Suppressor macrophage treated with lipopolysaccharide for 1 hour (primary cell): Measurements from ENCODE around the gene ASPHD2.

ENCODE experiments used
- DNase-seq, 3 donors: peaks; one replicate each; pipeline ENCODE4 v3.0.0-alpha.2; 2020 to 2022

The ASPHD2 gene

DNA sequence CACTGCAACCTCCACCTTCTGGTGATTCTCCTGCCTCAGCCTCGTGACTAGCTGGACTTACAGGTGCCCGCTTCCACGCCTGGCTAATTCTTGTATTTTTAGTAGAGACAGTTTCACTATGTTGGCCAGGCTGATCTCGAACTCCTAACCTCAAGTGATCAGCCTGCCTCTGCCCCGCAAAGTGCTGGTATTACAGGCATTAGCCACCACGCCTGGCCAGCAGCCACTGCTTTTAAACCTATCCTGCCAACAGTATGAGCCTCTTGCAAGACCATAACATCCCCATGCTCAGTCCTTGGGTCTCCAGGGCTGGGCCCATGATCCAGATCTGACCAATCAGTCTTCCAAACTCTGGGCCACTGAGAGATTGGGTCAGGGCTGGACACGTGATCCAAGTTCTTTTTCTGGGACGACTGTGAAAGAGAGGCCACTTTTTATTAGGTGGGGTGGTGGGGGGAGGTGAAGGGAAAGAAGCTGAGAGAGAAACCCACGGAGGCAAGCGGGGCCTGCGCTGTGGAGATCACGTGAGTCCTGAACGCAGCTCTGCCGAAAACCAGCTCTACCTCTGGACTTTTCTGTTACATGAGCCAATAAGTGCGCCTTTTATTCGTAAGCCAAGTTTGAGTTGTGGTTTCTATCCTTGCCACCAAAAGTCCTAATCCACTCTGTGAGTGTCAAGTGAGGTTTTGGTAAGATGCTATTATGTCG, 17.9 kb downstream of the ASPHD2 start:
- no peak for DNase-seq

DNA sequence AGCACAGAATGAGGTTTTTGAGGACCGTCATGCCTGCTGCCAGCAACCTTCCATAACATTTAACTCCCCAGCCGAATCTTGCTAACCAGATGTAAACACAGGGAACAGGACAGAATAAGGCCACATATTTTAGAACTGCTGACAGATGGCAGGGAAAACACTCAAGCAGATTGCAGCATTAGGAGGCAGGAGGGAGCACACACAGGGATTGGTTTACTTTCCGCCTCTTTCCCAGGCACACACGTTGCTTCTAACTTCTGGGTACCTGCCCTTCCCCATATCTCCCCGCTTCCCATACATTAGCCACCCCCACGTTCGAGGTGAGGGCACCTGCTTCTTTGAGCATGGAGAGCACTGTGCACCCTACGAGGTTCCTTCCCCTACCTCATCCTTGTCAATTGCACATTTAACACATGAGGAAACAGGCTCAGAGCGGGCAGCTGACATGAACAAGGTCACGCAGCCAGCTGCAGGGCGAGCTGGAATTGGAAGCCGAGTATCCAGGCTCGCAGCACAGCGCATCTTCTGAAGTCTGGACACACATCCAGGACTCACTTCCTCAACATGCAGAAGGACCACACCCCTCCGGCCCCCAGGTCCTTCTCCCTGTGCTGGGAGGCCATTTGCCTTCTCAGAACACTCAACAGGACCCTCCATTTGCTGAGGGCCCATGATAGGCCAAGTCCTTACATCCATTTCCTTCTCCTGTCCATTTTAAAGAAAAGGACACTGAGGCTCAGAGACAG, 18.7 kb downstream of the ASPHD2 start:
- DNase-seq: no peak

DNA sequence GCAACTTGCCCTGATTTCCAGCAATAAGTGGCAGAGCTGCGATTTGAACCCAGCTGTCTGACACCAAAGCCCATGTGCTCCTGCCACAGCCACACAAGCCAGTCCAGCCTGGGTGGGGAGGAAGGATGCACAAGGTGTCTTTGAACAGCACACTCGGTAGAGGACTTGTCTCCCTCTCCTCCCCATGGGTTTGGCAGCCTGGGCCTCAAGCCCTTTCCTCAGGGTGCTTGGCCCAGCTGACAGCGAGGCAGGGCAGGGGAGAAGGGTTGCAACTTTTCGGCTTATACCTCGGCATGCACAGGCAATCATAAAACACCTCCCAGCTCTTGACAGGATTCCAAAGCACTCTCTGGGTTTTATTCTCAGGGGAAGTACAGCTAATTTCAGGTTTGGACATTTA, 19.3 kb downstream of the ASPHD2 start:
- DNase-seq: no peak

DNA sequence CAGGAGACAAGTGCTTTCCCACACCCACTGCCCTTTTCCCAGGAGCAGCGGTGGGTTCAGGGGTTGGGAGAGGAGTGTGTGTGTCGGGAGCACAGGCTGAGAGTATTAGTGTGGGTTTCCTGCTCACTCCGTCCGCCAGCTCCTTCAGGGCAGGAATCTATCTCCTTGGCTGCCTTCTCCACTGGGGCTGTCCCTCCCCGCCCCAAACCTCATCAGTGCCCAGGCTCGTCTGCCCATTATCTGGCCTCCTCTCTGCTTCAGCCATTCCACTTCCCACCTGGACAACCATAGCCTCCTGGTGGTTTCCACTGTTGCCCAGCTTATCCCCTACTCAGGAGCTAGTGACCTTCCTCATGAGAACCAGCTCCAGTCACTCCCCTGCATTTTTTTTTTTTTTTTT, 19.9 kb downstream of the ASPHD2 start:
- DNase-seq: no peak

DNA sequence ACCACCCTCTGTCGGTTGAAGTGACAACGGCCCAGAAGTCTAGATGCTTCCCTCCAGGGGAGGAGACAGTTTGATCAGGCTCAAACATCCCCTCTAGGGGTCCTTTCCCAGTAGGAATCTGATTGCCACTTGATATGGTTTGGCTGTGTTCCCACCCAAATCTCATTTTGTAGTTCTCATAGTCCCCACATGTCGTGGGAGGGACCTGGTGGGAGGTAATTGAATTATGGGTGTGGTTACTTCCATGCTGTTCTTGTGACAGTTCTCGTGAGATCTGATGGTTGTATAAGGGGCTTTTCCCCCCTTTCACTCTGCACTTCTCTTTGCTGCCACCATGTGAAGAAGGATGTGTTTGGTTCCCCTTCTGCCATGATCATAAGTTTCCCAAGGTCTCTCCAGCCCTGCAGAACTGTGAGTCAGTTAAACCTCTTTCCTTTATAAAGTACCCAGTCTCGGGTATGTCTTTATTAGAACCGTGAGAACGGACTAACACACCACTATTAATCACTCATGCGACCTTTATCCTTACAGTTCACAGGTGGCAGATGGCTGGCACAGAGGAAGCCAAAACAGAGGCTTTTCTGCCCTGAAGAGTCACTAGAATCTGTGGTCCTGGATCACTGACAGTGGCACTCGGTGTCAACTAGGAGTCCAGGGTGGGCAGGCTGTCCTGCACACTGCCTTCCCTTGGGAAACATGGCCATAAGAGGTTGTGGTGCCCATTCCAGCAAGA, 21.6 kb downstream of the ASPHD2 start:
- no peak for DNase-seq

DNA sequence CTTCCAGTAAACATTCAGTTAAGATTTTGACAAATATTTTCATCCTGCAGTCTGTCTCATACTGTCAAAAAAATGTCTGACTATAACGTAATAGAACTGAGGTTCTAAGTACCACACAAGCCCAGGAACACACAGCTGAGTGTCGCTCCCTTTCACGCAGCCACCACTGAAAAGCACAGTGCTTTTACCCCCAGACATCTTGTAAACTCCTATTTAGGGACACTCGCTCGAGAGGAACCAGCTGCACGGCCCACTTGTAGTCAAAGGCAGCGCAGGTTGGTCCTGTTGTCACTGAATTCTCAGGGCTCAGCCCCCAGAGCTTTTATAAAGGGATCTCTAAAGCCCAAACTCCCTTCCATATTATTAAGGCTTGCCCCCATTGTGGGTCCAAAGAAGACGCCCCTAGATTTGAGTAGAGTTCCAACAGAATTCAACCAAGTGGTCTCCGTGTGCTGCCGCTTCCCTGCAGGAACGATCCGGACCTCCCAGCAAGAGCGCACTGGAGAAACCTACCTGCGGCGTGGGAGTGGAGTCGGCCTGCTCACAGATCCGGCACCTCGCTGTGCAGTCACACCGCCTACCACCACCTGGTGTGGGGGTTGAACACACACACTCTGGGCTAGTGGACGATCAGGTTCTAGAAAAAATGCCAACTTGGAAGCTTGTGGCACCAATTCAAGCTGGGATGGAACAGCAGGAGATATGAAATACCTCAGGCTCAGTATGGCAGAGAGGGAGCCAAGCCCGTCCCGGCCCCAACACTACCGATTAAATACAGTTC, 23.4 kb downstream of the ASPHD2 start:
- no peak for DNase-seq

DNA sequence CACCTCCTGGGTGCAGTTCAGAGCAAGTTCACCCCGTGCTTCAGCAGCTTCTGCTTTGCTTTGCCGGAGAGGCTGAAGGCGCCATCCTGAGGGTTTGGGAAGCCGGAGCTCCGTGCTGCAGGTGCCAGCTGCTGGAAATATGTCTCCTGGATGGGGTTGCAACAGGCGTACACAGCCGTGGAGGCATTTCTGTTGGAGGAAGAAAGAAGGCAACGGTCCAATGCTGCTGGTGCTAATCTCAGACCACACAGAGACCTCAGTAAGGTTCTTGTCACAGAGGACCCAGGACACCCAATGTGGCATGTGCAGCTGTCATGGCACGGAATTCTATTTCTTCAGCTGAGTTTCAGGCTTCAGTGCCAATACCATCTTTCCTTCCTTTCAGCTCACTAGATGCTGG, 24.2 kb downstream of the ASPHD2 start:
- no peak for DNase-seq

DNA sequence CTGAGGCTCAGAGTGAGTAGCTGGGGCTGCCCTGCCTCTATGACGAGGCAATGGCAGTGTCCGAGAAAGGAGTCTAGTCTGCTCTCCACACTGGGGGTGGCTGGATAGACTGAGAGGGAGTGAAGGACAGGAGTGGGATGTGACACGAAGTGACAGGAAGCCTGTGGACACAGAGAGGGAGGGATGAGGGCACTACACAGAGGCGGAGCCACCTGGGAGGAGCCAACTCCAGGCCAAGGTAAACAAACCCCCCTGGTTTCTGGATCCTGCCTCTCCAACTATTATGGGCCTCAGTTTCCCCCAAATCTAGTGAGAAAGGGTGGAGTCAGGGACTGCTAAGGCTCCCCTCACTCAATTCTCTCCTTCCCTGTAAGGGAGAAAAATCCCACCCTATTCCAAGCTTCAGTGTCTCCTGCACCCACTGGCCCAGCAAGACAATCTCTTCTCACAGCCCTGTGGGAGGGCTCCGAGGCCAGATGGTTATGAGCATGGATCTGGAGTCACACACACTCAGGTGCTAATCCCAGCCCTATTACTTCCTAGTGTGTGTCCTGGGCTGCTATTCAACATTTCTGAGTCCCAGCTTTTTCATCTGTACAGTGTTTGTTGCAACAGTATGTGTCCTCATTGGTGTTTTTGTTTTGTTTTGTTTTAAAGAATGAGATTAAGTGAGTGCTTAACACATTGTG, 24.9 kb downstream of the ASPHD2 start:
- DNase-seq: no peak

DNA sequence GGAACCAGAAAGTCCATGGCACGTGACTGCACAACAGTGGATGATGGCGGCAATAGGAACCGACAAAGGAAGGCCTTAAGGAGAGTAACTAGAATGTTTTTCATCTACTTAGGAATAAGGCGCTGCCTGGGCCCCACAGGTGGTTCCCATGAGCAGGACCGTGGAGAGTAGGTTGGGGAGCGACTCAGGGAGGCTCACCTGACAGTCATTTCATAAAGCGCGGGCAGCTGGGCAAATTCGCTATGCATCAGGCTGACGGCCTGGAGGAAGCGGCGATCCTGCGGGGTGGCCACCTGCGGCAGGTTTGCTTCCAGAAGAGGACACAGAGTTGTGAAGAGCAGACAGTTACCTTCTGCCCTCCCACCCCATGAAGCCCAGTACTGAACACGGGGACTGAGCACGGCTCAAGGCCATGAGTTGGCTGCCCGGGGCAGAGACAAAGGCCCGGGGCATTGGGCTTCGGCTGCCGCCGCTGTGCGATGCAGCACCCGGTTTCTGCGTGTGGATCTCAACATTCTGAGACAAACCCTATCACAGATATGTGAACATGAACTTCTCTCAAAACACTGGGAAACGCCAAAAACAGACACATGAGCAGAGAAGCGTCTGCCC, 28.7 kb downstream of the ASPHD2 start:
- DNase-seq: no peak

DNA sequence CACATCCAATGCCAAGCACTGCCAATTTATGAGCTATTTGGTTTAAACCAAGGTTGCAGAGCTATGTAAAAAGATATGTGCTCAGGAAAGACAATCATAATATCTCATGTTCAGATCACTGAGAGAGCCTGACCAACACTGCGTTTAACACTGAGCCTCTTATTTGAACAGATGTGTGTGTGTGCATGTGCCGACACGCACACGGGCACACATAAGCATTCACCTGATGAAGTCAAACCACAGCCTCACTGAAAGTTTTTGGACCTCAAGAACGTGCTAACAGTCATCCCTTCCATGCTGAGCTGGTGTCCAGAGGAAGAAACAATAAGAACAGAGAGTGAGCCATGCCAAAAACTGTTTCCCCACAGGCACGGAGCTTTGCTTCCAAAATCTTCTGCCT, 31.1 kb downstream of the ASPHD2 start:
- DNase-seq: no peak

DNA sequence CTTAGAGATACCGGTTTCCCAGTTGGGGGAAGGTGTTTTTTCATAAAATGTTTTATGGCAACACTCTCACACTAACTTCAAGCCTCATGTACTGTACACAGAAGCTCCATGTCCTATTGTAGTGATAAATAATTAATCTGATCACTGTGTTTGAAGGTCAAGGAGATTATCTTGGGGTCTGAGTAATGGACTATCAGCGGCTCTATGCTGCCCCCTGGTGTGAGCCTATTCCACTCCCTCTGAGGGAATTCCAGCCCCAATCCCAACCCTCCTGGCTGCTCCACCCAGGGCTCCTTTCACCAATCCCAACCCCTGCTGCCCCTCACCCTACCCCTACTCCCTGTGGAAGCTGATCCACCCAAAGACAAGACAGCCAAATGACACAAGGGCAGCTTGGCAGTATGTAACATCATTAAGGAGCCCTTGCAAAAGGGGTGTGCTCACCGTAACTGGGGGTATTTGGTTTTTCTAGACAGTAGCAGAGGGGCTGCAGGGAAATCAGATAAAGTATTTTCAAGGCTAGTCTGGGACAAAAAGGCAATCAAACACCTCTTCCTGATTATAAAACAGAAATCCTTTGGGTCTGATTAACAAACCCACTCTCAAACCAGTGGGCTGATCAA, 32.2 kb downstream of the ASPHD2 start:
- DNase-seq: peak; percentile 62 to 84 (median 66)

DNA sequence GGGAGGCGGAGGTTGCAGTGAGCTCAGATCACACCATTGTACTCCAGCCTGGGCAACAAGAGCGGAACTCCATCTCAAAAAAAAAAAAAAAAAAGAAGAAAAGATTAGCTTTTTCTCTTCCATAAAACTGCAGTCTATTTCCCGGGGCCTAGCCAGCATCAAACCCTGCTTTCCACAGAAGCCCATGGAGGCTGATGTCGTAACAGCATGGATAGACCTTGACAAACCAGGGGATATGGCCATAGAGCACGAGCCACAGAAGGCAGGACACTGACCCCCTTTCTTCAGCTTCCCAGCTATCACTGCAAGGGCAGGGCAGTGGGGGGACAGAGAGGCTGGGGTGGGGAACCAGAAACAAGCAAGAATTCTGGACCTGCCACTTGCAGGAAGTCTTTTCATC, 33.0 kb downstream of the ASPHD2 start:
- DNase-seq: no peak

DNA sequence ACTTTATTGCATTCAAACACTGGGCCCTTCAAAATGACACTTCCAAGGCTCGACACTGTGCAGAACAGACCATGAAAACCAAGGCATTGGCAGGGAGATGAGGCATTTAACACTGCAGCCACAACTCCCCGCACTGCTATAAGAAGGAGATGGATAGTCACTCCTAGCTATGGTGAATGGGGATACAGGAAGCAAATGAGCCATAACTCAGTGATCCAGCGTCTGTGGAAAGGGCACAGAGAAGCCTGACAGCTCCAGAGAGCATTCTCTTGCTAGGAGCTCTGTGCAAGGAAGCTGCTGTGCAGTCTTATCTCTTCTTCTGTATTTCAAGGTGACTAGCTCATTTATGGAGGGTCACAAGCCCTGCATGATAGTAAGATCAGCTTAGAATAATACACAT, 33.6 kb downstream of the ASPHD2 start:
- DNase-seq: no peak

DNA sequence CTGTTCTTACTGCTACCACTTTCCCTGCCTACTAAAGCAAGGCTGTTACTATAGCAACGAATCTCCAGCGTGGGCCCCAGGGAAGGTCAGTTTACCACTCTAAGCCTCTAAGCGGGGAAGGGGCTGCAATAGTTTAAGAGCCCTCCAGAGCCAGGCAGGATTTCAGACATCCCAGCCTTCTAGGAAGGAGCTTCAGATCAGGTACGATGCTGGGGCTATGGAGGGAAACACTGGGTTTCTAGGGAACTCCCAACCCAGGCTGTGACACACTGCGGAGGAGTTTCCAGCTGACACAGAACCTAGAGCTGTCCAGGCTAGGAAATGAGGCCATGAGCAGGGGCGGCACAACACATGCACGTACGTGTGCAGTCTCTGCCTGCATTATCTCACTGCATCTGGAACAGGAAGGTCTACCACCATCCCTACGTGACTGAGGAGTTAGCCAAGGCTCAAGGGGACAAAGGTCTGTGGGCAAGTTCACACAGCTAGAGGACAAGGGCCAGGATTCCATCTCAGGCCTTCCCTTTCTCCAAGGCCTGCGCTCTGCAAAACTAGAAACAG, 34.1 kb downstream of the ASPHD2 start:
- peak; percentile 51 to 68 (median 63) for DNase-seq

DNA sequence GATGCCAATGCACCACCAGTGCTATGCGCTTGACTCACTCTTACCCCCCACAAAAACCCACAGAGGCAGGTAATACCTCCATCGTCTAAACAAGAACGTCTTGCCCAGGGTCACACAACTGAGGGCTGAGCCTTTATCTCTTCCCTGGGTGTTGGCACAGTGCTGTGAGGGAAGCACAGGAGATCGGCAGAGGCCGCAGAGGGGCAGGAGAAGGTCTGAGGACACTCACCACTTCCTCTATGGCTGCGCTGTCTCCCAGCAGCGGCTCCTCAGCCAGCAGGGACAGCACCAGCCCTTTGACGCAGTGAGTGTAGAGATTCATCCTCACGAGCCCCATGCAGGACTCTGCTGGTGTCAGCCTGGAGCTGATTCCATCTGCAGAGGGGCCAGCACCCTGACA, 34.6 kb downstream of the ASPHD2 start:
- DNase-seq: no peak

DNA sequence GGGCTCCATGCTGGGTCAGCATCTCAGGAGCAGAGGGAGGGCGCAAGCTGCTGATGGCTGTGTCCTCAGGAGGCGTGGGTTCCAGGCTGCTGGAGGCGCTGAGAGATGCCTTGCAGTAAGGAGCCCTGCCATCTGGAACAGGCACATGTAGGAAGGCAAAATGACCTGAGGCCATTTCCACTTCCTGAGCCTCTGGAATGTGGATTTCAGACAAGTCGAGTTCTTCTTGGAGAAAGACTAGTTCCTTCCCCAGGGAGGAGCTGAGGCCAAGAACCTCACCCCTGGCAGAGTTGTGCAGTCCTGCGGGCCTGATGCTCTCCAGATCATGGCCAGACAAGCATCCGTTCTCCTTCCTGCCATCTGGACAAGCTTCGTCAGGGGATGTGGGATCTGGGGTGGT, 35.3 kb downstream of the ASPHD2 start:
- DNase-seq: no peak

DNA sequence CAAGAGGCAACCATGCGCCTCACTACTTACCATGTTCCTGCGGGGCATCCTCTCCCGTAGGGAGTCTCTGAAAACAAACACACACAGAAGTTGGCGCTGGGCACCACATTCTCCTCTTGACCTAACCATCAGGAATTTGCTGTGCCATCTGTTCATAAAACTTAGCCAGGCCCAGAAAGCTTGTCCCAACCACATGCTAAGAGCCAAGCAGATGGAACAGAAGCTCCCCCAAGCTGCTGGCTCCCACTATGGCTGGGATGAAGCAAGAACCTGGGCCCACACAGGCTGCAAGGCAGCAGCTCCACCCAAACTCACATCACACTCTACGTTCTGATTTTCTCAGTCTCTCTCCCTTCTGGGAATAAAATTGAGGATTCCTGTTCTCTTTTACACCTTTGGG, 37.1 kb downstream of the ASPHD2 start:
- DNase-seq: no peak

DNA sequence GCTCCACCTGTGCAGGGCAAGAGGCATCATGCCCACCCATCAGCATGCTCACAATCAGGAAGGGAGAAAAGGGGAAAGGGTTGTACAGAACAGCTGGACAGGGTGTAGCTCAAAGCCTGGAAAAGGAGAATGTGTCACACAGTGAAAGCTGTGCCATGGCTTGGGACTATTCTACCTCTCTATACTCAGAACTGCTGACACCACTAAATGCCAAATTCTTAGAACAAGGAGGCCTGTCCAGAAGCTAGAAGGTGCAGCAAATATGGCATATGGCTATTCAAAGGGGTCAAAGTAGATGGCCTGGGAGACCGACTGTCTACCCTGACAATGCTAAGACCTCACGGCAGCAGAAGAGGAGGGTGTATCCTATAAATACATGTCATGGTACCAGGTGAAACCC, 41.7 kb downstream of the ASPHD2 start:
- DNase-seq: no peak

DNA sequence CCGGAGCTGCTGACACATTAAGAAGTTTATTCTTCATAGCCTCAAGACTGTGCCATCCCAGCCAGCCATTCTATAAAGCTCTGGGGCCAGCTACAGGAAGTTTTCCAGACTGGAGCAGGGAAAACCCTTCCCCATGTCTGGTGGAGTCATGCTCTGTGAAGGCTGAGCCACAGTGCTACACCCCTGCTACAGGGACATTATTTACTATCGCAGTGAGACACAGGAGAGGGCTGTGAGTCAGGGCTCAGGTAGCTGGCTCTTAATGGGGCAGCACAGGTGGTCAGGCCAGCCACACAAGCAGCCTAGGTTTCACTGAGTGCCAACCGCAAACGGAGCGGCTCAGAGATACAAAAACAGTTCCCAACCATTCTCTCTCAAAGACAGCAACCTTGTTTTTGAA, 42.5 kb downstream of the ASPHD2 start:
- DNase-seq: no peak

DNA sequence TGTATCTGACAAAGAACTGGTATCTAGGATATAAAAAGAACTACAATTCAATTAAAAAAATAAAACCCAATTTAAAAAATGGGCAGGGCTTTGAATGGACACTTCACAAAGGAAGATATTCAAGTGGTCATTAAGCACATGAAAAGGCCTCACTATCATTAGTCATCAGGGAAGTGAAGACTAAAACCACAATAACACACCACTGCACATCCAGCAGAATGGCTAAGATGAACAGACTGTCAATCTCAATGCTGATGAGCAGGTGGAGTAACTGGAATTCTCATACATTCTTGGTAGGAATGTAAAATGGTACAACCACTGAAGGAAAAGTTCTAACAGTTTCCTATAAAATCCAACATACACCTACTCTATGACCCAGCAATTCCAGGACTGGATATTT, 45.6 kb downstream of the ASPHD2 start:
- peak; percentile 49 to 71 (median 68) for DNase-seq

DNA sequence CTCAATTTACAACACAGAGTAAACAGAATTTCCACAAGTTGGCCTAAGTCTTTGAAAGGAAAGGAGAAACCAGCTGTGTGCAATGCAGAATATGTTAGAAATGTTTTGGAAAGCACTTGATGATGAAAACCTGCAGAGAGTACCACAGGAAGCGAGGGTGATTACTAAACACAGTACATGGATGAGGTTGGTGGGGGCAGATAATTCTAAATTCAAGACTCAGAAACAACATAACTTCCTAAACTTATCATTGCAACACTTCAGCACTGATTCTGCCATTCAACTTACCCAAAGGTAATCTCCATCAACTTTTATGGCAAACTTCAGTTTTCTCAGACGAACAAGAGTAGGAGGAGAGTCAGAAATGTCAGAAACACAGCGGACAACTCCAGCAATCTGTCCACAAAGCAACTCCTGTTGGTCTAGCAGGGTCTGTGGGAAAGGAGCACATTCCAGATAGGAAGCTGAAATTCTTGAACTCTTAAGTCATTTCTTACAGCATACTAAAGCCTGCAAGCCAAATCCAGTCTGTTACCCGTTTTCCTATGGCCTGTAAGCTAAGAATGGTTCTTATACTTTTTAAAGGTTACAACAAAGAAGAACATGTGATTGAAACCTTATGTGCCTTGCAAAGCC, 47.8 kb downstream of the ASPHD2 start:
- DNase-seq: peak; percentile 45 to 70 (median 70)
